Measurements from ENCODE around the gene CGA.

Gene CGA

GRCh38 chr6:87122477-87122876 is 27.6 kb upstream of the CGA start:
- DNase-seq (ENCODE audit: low read depth), result no peak
- H3K4me3 ChIP-seq (replicated peaks; ENCODE audit: low read depth, low read length), result no peak overlapping the region
- no peak for TF ChIP-seq CTCF (IDR thresholded peaks at IDR 0.05; ENCODE audit: low read length, missing control alignments)

GRCh38 chr6:87118054-87118453 is 23.1 kb upstream of the CGA start:
- H3K4me3 ChIP-seq (replicated peaks; ENCODE audit: low read depth, low read length), result no peak overlapping the region
- DNase-seq (ENCODE audit: low read depth), result no peak
- TF ChIP-seq CTCF (IDR thresholded peaks at IDR 0.05; ENCODE audit: low read length, missing control alignments), result no peak

- DNase-seq (ENCODE audit: low read depth), result no peak
- H3K4me3 ChIP-seq (replicated peaks; ENCODE audit: low read depth, low read length), result no peak overlapping the region
- TF ChIP-seq CTCF (IDR thresholded peaks at IDR 0.05; ENCODE audit: low read length, missing control alignments), result no peak
Measured at GRCh38 chr6:87116922-87117321, 22.0 kb upstream of the CGA start.

GRCh38 chr6:87115402-87116135 is 20.7 kb upstream of the CGA start:
- no peak for TF ChIP-seq CTCF (IDR thresholded peaks at IDR 0.05; ENCODE audit: low read length, missing control alignments)
- H3K4me3 ChIP-seq (replicated peaks; ENCODE audit: low read depth, low read length), result no peak overlapping the region
- DNase-seq (ENCODE audit: low read depth), result no peak

GRCh38 chr6:87110636-87111035 is 15.7 kb upstream of the CGA start:
- DNase-seq (ENCODE audit: low read depth), result no peak
- TF ChIP-seq CTCF (IDR thresholded peaks at IDR 0.05; ENCODE audit: low read length, missing control alignments), result no peak
- H3K4me3 ChIP-seq (replicated peaks; ENCODE audit: low read depth, low read length), result no peak overlapping the region

GRCh38 chr6:87105823-87106222 is 10.9 kb upstream of the CGA start:
- peak; percentile 11 for DNase-seq (ENCODE audit: low read depth)
- H3K4me3 ChIP-seq (replicated peaks; ENCODE audit: low read depth, low read length), result no peak overlapping the region
- TF ChIP-seq CTCF (IDR thresholded peaks at IDR 0.05; ENCODE audit: low read length, missing control alignments), result no peak

- DNase-seq (ENCODE audit: low read depth), result no peak
- no peak overlapping the region for H3K4me3 ChIP-seq (replicated peaks; ENCODE audit: low read depth, low read length)
- no peak for TF ChIP-seq CTCF (IDR thresholded peaks at IDR 0.05; ENCODE audit: low read length, missing control alignments)
Measured at GRCh38 chr6:87104667-87105066, 9.8 kb upstream of the CGA start.

Measured in fibroblast of pulmonary artery (primary cell).